Body of pancreas (tissue), 4 donors: ENCODE results near the gene TMEM255B. TPM values are rescaled to one million over a fixed set of nuclear protein-coding genes. Genes with fewer than 3 reads are reported as not detected.

Experiments
- ATAC-seq: fragments of 150-250 bp; one replicate; pipeline ENCODE4 v1.9.1; 2016
- DNase-seq, 4 donors: peaks; one replicate each; pipeline ENCODE4 v3.0.0-alpha.2; 2019
- H3K27ac ChIP-seq, 4 donors: fragments of 200-600 bp; sonication (generic); 1 replicate in 3 of 4; 2 replicates in 1 of 4; pipeline versions ENCODE4 v1.5.1 to v1.6.1; 2016 to 2019; ENCODE audit warnings: mild to moderate bottlenecking in 1 of 4, mixed read lengths in 1 of 4, moderate library complexity in 1 of 4
- H3K27me3 ChIP-seq, 2 donors: fragments of 200-600 bp; sonication (generic); one replicate each; pipeline ENCODE4 v1.6.0; 2016; ENCODE audit warnings: mild to moderate bottlenecking in 1 of 2
- H3K36me3 ChIP-seq, 2 donors: fragments of 200-600 bp; sonication (generic); replicated peaks in 1 of 2; 2 replicates each; pipeline ENCODE4 v1.5.1; 2016; ENCODE audit warnings: low read depth in 2 of 2; ENCODE audit not compliant: insufficient read depth in 1 of 2
- H3K4me1 ChIP-seq: fragments of 200-600 bp; sonication (generic); one replicate; pipeline ENCODE4 v1.6.0; 2016
- H3K4me3 ChIP-seq, 2 donors: fragments of 200-600 bp; sonication (generic); 1 replicate in 1 of 2; 2 replicates in 1 of 2; pipeline ENCODE4 v1.5.1; 2016 to 2019
- H3K9me3 ChIP-seq, 3 donors: fragments of 200-600 bp; sonication (generic); 1 replicate in 2 of 3; 2 replicates in 1 of 3; pipeline ENCODE4 v1.5.1; 2016
- CTCF ChIP-seq, 7 experiments: fragments of 450-650 bp in 4 of 7; fragments of 200-600 bp in 3 of 7; sonication (generic) in 3 of 7; IDR thresholded peaks; one replicate each; pipeline ENCODE4 v1.5.1; 2016 to 2019; ENCODE audit warnings: antibody characterized with exemption in 7 of 7
- POLR2A ChIP-seq, 3 donors: fragments of 450-650 bp; IDR thresholded peaks; one replicate each; pipeline ENCODE4 v1.6.1; 2016; ENCODE audit warnings: antibody characterized with exemption in 3 of 3, mild to moderate bottlenecking in 2 of 3
- WGBS, 2 donors: methylation state at CpG; one replicate each; pipeline ENCODE4 v1.1.5; 2017; 5-methylcytosine and 5-hydroxymethylcytosine counted together
- intact Hi-C: fragments of 100-400 bp; cut with DNase I; formaldehyde crosslinking; loops from one replicate; pipeline ENCODE4 v1.15.1; 2023
- total RNA-seq, 2 donors: library from RNA; depleted of rRNA; stranded (reverse); fragments of >200 nt; gene quantifications; one replicate each; pipeline ENCODE4 v1.1.0, GENCODE V29; 2016

The TMEM255B gene
- total RNA-seq, 2 donors from 2014 or later: 1.0 to 4.6 TPM

GRCh38 chr13:113768018-113768905 lies 9.2 kb downstream of the TMEM255B start:
- TF ChIP-seq CTCF (IDR thresholded peaks at IDR 0.05): no peak
- TF ChIP-seq POLR2A (IDR thresholded peaks at IDR 0.05): no peak
- Histone ChIP-seq H3K36me3 (no peaks in the 10 kb centered on the region), H3K27ac (no peak overlapping the region), H3K9me3 (peaks cover 0 to 4% (median 0%) of the 10 kb centered on the region in 3 donors), H3K4me3 (no peak overlapping the region), H3K4me1 (no peaks in the 10 kb centered on the region), H3K27me3 (no peaks in the 10 kb centered on the region)
- no peak for DNase-seq
- 85 to 86% methylated on average over 16 to 28 of the region's 28 CpGs for WGBS, 2 donors
- no peak for ATAC-seq
- intact Hi-C loops: no loop called here

GRCh38 chr13:113769106-113769505 lies 10.1 kb downstream of the TMEM255B start:
- TF ChIP-seq POLR2A (IDR thresholded peaks at IDR 0.05): no peak
- TF ChIP-seq CTCF (IDR thresholded peaks at IDR 0.05): no peak
- DNase-seq (no peak), ATAC-seq (no peak)
- Histone ChIP-seq H3K9me3 (peaks cover 0 to 4% (median 0%) of the 10 kb centered on the region in 3 donors), H3K27ac (no peak overlapping the region), H3K4me1 (no peaks in the 10 kb centered on the region), H3K36me3 (no peaks in the 10 kb centered on the region), H3K27me3 (no peaks in the 10 kb centered on the region), H3K4me3 (no peak overlapping the region)
- intact Hi-C loops: no loop called here
- 73 to 83% methylated on average over 5 of the region's 5 CpGs for WGBS, 2 donors

GRCh38 chr13:113769881-113770280 lies 10.9 kb downstream of the TMEM255B start:
- Histone ChIP-seq H3K36me3 (no peaks in the 10 kb centered on the region), H3K4me3 (no peak overlapping the region), H3K4me1 (no peaks in the 10 kb centered on the region), H3K27ac (no peak overlapping the region), H3K9me3 (peaks cover 0 to 4% (median 0%) of the 10 kb centered on the region in 3 donors), H3K27me3 (no peaks in the 10 kb centered on the region)
- TF ChIP-seq POLR2A (IDR thresholded peaks at IDR 0.05) (no peak), CTCF (IDR thresholded peaks at IDR 0.05) (no peak)
- intact Hi-C loops: no loop called here
- ATAC-seq (no peak), DNase-seq (no peak)
- 73 to 75% methylated on average over 13 of the region's 13 CpGs for WGBS, 2 donors

- TF ChIP-seq CTCF (IDR thresholded peaks at IDR 0.05): no peak
- TF ChIP-seq POLR2A (IDR thresholded peaks at IDR 0.05): no peak
- H3K36me3 ChIP-seq: no peaks in the 10 kb centered on the region
- no peak overlapping the region for H3K4me3 ChIP-seq
- DNase-seq (no peak), ATAC-seq (no peak)
- WGBS, 2 donors: 80% methylated on average over 5 of the region's 8 CpGs; no CpG with 5 or more reads in 1 of the 2 donors
- H3K9me3 ChIP-seq: peaks cover 0 to 4% (median 0%) of the 10 kb centered on the region in 3 donors
- H3K4me1 ChIP-seq: no peaks in the 10 kb centered on the region
- intact Hi-C loops: no loop called here
- no peak overlapping the region for H3K27ac ChIP-seq
- no peaks in the 10 kb centered on the region for H3K27me3 ChIP-seq
These were observed 11.4 kb downstream of the TMEM255B start for GRCh38 chr13:113770441-113770840.
